ENCODE data around the gene ZIC4. TPM values are rescaled to one million over a fixed set of nuclear protein-coding genes. Genes with fewer than 3 reads are reported as not detected.

ZIC4 gene
- total and polyA plus RNA-seq, 2 of the 4 experiments (the other 2 are of a cell fraction) = not detected

DNA sequence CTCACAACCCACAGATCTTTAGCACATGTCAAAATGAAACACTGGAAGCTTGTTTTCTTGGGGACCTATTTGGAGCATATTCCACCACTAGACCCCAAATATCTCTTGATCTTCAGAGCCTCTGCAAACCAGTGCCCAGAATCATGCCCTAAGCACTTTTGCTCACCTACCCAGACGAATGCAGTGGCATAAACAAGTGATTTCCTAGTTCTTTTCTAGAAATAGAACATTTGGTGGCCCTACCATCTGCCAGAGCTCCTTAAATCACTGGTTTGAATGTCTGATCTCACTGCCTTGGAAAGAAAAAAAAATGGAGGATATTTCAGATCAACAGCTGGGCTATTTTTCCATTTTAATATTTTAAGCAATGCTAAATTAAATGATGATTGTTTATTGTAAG is 5.3 kb downstream of the ZIC4 start:
- Histone ChIP-seq H2BK5ac (ENCODE audit: low read depth, low read length, poor library complexity, severe bottlenecking) (no peak overlapping the region), H4K91ac (ENCODE audit: insufficient read depth, low read depth, low read length) (no peak overlapping the region), H3K27me3 (ENCODE audit: control insufficient read depth, insufficient read depth, low read length) (peaks cover 74% of the 10 kb centered on the region), H2AFZ (replicated peaks; ENCODE audit: low read length, poor library complexity) (no peak overlapping the region), H3K4ac (ENCODE audit: low read depth, low read length) (no peak overlapping the region), H3K9me3 (ENCODE audit: control insufficient read depth, insufficient read depth, low read length) (peaks cover 14% of the 10 kb centered on the region; the same call in 1 of the 2 replicates), H4K8ac (ENCODE audit: low read depth in 2 of 2, low read length in 2 of 2) (no peak overlapping the region), H2BK20ac (ENCODE audit: low read depth, low read length) (no peak overlapping the region), H2AK9ac (replicated peaks; ENCODE audit: low read depth, low read length, poor library complexity) (no peak overlapping the region), H3K23ac (ENCODE audit: low read depth, low read length) (no peak overlapping the region), H3K4me1 (ENCODE audit: control insufficient read depth, insufficient read depth, low read length) (no peaks in the 10 kb centered on the region), H3K14ac (replicated peaks; ENCODE audit: low read depth, low read length) (no peak overlapping the region), H3K4me2 (ENCODE audit: low read depth, low read length) (no peak overlapping the region), H3K4me3 (ENCODE audit: insufficient read depth, low read depth, low read length) (no peak overlapping the region), H4K5ac (ENCODE audit: low read depth, low read length) (no peak overlapping the region), H3K36me3 (ENCODE audit: control insufficient read depth, insufficient read depth, low read length) (no peaks in the 10 kb centered on the region), H4K20me1 (ENCODE audit: insufficient read depth, low read length) (no peaks in the 10 kb centered on the region), H3K9me1 (ENCODE audit: insufficient read depth, low read length) (no peaks in the 10 kb centered on the region), H3K18ac (ENCODE audit: low read depth, low read length) (no peak overlapping the region), H3K56ac (ENCODE audit: extremely low read depth, insufficient read depth, low read length) (no peak overlapping the region), H3K27ac (ENCODE audit: insufficient read depth, low read length) (no peak overlapping the region), H3K9ac (ENCODE audit: low read depth, low read length) (no peak overlapping the region), H3K79me1 (ENCODE audit: low read depth in 1 of 2, low read length in 2 of 2) (no peaks in the 10 kb centered on the region), H2BK120ac (ENCODE audit: low read depth, low read length) (no peak overlapping the region), H2BK15ac (ENCODE audit: low read depth, low read length) (no peak overlapping the region), H2AK5ac (ENCODE audit: low read depth, low read length) (no peak overlapping the region)
- DNase-seq = no peak
- ATAC-seq (ENCODE audit: low read depth) = no peak
- ChIA-PET POLR2A (ENCODE audit: unreplicated experiment) (no interaction called here), CTCF (no interaction called here)
- in situ Hi-C loops (cut with MboI; ENCODE audit: low sequenced_read_pairs) = no loop called here
- WGBS, 2 experiments (ENCODE audit: extremely low coverage in 2 of 2, insufficient read length in 1 of 2) = no CpG with 5 or more reads among the region's 1 CpG
- intact Hi-C loops (cut with micrococcal nuclease) = no loop called here
- dilution Hi-C loops (cut with HindIII; ENCODE audit: low sequenced_read_pairs, unreplicated experiment) = no loop called here
- no TSS peak for BruUV-seq (replicated peaks)
- TF ChIP-seq CEBPB (IDR thresholded peaks at IDR 0.05; ENCODE audit: low read depth, low read length) (no peak), NFE2L2 (IDR thresholded peaks at IDR 0.05; ENCODE audit: low read depth, low read length) (no peak), POLR2A (IDR thresholded peaks at IDR 0.05; ENCODE audit: low read depth, low read length) (no peak), MAZ (IDR thresholded peaks at IDR 0.05; ENCODE audit: borderline replicate concordance, low read depth, low read length) (no peak), RFX5 (IDR thresholded peaks at IDR 0.05; ENCODE audit: low read depth, low read length) (no peak), RAD21 (IDR thresholded peaks at IDR 0.05; ENCODE audit: low read length) (no peak), BHLHE40 (IDR thresholded peaks at IDR 0.05; ENCODE audit: low read depth, low read length) (no peak), MAFK (IDR thresholded peaks at IDR 0.05; ENCODE audit: low read depth, low read length) (no peak), SMC3 (IDR thresholded peaks at IDR 0.05; ENCODE audit: low read depth, low read length) (no peak), MXI1 (IDR thresholded peaks at IDR 0.05; ENCODE audit: borderline replicate concordance, low read depth, low read length) (no peak), RCOR1 (IDR thresholded peaks at IDR 0.05; ENCODE audit: insufficient replicate concordance, low read length) (no peak), FOS (IDR thresholded peaks at IDR 0.05; ENCODE audit: low read depth, low read length) (no peak), CHD1 (IDR thresholded peaks at IDR 0.05; ENCODE audit: low read depth, low read length) (no peak)
- TF ChIP-seq, protein P1, sequence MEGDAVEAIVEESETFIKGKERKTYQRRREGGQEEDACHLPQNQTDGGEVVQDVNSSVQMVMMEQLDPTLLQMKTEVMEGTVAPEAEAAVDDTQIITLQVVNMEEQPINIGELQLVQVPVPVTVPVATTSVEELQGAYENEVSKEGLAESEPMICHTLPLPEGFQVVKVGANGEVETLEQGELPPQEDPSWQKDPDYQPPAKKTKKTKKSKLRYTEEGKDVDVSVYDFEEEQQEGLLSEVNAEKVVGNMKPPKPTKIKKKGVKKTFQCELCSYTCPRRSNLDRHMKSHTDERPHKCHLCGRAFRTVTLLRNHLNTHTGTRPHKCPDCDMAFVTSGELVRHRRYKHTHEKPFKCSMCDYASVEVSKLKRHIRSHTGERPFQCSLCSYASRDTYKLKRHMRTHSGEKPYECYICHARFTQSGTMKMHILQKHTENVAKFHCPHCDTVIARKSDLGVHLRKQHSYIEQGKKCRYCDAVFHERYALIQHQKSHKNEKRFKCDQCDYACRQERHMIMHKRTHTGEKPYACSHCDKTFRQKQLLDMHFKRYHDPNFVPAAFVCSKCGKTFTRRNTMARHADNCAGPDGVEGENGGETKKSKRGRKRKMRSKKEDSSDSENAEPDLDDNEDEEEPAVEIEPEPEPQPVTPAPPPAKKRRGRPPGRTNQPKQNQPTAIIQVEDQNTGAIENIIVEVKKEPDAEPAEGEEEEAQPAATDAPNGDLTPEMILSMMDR (conservative IDR thresholded peaks at IDR 0.05; ENCODE audit: low read depth, low read length) = no peak
- TF ChIP-seq, protein P2, sequence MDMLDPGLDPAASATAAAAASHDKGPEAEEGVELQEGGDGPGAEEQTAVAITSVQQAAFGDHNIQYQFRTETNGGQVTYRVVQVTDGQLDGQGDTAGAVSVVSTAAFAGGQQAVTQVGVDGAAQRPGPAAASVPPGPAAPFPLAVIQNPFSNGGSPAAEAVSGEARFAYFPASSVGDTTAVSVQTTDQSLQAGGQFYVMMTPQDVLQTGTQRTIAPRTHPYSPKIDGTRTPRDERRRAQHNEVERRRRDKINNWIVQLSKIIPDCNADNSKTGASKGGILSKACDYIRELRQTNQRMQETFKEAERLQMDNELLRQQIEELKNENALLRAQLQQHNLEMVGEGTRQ (IDR thresholded peaks at IDR 0.05; ENCODE audit: low read depth, low read length) = no peak
- TF ChIP-seq, protein P3, sequence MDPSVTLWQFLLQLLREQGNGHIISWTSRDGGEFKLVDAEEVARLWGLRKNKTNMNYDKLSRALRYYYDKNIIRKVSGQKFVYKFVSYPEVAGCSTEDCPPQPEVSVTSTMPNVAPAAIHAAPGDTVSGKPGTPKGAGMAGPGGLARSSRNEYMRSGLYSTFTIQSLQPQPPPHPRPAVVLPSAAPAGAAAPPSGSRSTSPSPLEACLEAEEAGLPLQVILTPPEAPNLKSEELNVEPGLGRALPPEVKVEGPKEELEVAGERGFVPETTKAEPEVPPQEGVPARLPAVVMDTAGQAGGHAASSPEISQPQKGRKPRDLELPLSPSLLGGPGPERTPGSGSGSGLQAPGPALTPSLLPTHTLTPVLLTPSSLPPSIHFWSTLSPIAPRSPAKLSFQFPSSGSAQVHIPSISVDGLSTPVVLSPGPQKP (IDR thresholded peaks at IDR 0.05; ENCODE audit: borderline replicate concordance, low read depth, low read length) = no peak
